GM10248 (cell line): ENCODE measurements around the gene PLA2G2A.

Source experiments
- CTCF ChIA-PET: fragments of 300-600 bp; sonication (Branson Sonifier 250); formaldehyde crosslinking; extraction: SDS; loops from one replicate; lab custom pipeline; 2021; ENCODE audit warnings: antibody characterized with exemption; lab: Yijun Ruan, JAX
- POLR2A ChIA-PET: fragments of 350-650 bp; sonication (Branson Sonifier 250); formaldehyde crosslinking; extraction: SDS; loops from one replicate; lab custom pipeline; 2020; ENCODE audit warnings: antibody characterized with exemption; lab: Yijun Ruan, JAX
- DNase-seq: peaks from one replicate; pipeline ENCODE4 v3.0.0; 2012; ENCODE audit errors: extremely low spot score
- CTCF ChIP-seq: IDR thresholded peaks from 2 replicates; pipeline ENCODE4 v1.5.1; 2012; ENCODE audit warnings: mild to moderate bottlenecking, low read depth; ENCODE audit errors: extremely low read depth, missing control alignments, control extremely low read depth

Gene PLA2G2A

DNA sequence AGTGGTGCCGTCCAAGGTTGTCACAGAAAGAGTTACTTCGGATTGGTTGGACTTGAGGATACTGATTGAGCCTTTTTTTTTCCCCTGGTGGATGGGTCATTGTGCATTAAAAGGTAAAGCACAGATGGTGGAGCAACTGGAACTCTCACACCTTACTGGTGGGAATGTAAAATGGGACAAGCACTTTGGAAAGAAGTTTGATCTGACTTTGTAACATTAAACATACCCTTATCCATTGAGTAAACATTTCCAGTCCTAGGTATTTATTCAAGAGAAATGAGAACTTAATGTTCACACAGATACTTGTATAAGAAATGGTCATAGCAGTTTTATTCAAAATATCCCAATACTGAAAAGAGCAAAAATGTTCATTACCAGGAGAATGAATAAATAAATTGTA lies 14.9 kb downstream of the PLA2G2A start:
- ChIA-PET CTCF (no interaction called here), POLR2A (no interaction called here)
- no peak for TF ChIP-seq CTCF
- no peak for DNase-seq

DNA sequence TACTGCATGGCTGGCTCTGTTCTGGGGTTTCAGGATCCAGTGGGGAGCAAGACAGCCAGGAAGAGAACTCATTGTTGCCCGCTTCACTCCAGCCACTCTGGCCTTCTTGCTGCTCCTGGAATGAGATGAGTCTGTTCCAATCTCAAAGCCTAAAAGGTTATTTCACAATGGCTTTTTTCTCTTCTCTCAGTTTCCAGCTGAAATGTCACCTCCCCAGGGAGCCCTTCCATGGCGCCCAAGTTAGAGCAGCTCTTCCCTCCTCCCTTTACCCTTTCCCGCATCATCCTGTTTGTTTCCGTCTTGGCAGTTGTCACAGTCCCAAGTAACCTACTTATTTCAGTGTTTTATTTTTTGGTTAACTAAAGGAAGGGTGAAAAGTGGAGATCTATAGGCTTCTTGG lies 15.8 kb downstream of the PLA2G2A start:
- ChIA-PET POLR2A (no interaction called here), CTCF (no interaction called here)
- TF ChIP-seq CTCF, result no peak
- DNase-seq, result no peak

GRCh38 chr1:19960591-19960990 lies 18.8 kb downstream of the PLA2G2A start:
- CTCF ChIA-PET, result no interaction called here
- POLR2A ChIA-PET, result no interaction called here
- TF ChIP-seq CTCF, result no peak
- DNase-seq, result no peak

DNA sequence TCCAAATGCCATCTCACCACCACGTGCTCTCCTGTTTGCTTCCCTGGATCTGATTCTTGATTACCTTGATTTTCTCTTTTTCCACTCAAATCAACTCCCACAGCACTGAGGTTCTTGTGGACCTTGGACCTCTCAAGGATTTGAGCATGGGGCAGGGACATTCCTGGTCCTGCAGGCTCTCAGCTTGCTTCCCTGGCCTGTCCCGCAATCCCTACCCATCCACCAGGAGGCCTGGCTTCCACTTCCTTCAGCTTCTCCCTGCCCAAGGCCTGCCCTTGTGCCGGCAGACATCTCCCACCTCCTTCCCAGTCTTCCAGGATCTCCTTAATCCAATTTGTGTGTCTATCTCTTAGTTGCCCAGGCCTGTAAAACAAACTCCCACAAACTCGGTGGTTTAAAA lies 21.6 kb downstream of the PLA2G2A start:
- TF ChIP-seq CTCF, result no peak
- ChIA-PET CTCF (interaction anchor here (1.0 to 1.4 kb wide), 2 partner anchors 12 to 194 kb away, joined by 3 to 4 read pairs; no protein-coding TSS in a partner anchor), POLR2A (no interaction called here)
- DNase-seq, result no peak

GRCh38 chr1:19955534-19956170 lies 23.8 kb downstream of the PLA2G2A start:
- CTCF ChIA-PET, result no interaction called here
- no peak for DNase-seq
- POLR2A ChIA-PET, result no interaction called here
- TF ChIP-seq CTCF, result no peak

GRCh38 chr1:19954059-19954458 lies 25.4 kb downstream of the PLA2G2A start:
- POLR2A ChIA-PET, result no interaction called here
- no peak for DNase-seq
- no peak for TF ChIP-seq CTCF
- CTCF ChIA-PET, result no interaction called here
